ENCODE results near the gene GUCA2A.

GRCh38 chr1:42183210-42183956 lies 18.8 kb upstream of the GUCA2A start:
- TF ChIP-seq POLR2A (IDR thresholded peaks at IDR 0.05): no peak
- TF ChIP-seq CTCF (IDR thresholded peaks at IDR 0.05 in 4 of 5, conservative IDR thresholded peaks at IDR 0.05 in 1 of 5): no peak
